Mammary epithelial cell (primary cell): ENCODE results near the gene DRC1.

Source experiments
- EZH2 ChIP-seq: IDR thresholded peaks from 2 replicates; pipeline ENCODE4 v1.6.1; 2012; ENCODE audit warnings: low read length, inconsistent platforms, borderline replicate concordance
- TF ChIP-seq, protein P1 (sequence below), 2 donors: IDR thresholded peaks in 1 of 2; conservative IDR thresholded peaks in 1 of 2; 2 replicates each; pipeline ENCODE4 v1.5.1; 2011 to 2012; ENCODE audit warnings: inconsistent platforms in 2 of 2, low read length in 2 of 2, mild to moderate bottlenecking in 2 of 2, control low read depth in 1 of 2, low read depth in 1 of 2; ENCODE audit not compliant: insufficient read depth in 1 of 2; ENCODE audit errors: extremely low read depth in 1 of 2

GRCh38 chr2:26421961-26422360 lies 20.2 kb downstream of the DRC1 start:
- TF ChIP-seq, protein P1, sequence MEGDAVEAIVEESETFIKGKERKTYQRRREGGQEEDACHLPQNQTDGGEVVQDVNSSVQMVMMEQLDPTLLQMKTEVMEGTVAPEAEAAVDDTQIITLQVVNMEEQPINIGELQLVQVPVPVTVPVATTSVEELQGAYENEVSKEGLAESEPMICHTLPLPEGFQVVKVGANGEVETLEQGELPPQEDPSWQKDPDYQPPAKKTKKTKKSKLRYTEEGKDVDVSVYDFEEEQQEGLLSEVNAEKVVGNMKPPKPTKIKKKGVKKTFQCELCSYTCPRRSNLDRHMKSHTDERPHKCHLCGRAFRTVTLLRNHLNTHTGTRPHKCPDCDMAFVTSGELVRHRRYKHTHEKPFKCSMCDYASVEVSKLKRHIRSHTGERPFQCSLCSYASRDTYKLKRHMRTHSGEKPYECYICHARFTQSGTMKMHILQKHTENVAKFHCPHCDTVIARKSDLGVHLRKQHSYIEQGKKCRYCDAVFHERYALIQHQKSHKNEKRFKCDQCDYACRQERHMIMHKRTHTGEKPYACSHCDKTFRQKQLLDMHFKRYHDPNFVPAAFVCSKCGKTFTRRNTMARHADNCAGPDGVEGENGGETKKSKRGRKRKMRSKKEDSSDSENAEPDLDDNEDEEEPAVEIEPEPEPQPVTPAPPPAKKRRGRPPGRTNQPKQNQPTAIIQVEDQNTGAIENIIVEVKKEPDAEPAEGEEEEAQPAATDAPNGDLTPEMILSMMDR (conservative IDR thresholded peaks at IDR 0.05 in 1 of 2, IDR thresholded peaks at IDR 0.05 in 1 of 2; ENCODE audit: extremely low read depth in 1 of 2, insufficient read depth in 1 of 2, low read depth in 1 of 2, low read length in 2 of 2), result no peak
- TF ChIP-seq EZH2, result no peak
